Measurements from ENCODE around the gene DAB1.

GRCh38 chr1:57381426-57381825, 42.4 kb downstream of the DAB1 start:
- TF ChIP-seq MTA3 (IDR thresholded peaks at IDR 0.05; ENCODE audit: borderline replicate concordance, low read length): no peak
- TF ChIP-seq HDAC2 (IDR thresholded peaks at IDR 0.05): no peak
- TF ChIP-seq MXI1 (IDR thresholded peaks at IDR 0.05; ENCODE audit: low read depth, low read length): no peak
- no peak for TF ChIP-seq EP300 (IDR thresholded peaks at IDR 0.05; ENCODE audit: borderline replicate concordance in 1 of 2, control insufficient read depth in 1 of 2, low read depth in 2 of 2, low read length in 2 of 2)
- no peak for TF ChIP-seq RAD51 (IDR thresholded peaks at IDR 0.05)
- TF ChIP-seq REST (IDR thresholded peaks at IDR 0.05; ENCODE audit: low read depth, low read length): no peak
- no peak for TF ChIP-seq PRDM15 (CRISPR knock-in tag; IDR thresholded peaks at IDR 0.05)
- no peak for TF ChIP-seq HCFC1 (IDR thresholded peaks at IDR 0.05; ENCODE audit: low read length)
- TF ChIP-seq EZH2 (IDR thresholded peaks at IDR 0.05; ENCODE audit: borderline replicate concordance, control insufficient read depth, low read depth, low read length): no peak
- TF ChIP-seq POLR2A (IDR thresholded peaks at IDR 0.05; ENCODE audit: low read depth, low read length): no peak
- TF ChIP-seq BRCA1 (IDR thresholded peaks at IDR 0.05; ENCODE audit: low read depth, low read length): no peak
- no peak for TF ChIP-seq CTCF (IDR thresholded peaks at IDR 0.05 in 2 of 3, conservative IDR thresholded peaks at IDR 0.05 in 1 of 3; ENCODE audit: control insufficient read depth in 2 of 3, extremely low read depth in 1 of 3, insufficient read depth in 1 of 3, low read depth in 3 of 3, low read length in 3 of 3)
